ENCODE data around the gene SND1. TPM values are rescaled to one million over a fixed set of nuclear protein-coding genes. Genes with fewer than 3 reads are reported as not detected.

Gene SND1
- total and polyA plus RNA-seq, 4 donors: 50.3 to 150 (median 105) TPM

DNA sequence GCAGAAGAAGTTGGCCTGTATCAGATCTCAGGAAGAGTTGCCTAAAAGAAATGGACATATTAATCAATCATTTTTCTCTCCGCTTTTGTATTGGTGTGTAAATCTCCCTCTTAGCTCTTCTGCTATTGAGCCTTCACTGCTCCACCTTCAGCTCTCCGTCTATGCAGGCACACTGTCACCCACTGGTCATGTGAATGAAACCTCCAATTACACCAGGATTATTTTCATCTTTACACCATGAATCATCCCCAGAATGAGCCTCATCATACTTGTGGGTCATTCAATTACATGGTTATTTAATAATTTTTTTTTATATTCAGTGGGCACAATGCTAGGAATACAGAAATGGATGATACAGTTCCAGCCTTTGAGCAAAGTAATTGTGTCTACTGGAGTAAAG lies 286.6 kb downstream of the SND1 start:
- Histone ChIP-seq H3K27ac (ENCODE audit: low read depth in 1 of 2, low read length in 2 of 2) (no peak overlapping the region), H3K36me3 (ENCODE audit: control insufficient read depth in 1 of 2, insufficient read depth in 2 of 2, low read length in 1 of 2) (peaks cover 0 to 3% of the 10 kb centered on the region in 2 donors), H3K27me3 (ENCODE audit: control insufficient read depth in 1 of 2, insufficient read depth in 2 of 2, low read length in 1 of 2) (no peaks in the 10 kb centered on the region), H3K9me3 (ENCODE audit: control insufficient read depth, low read length) (no peaks in the 10 kb centered on the region), H3K4me1 (ENCODE audit: control insufficient read depth in 1 of 2, insufficient read depth in 2 of 2, low read length in 2 of 2) (no peaks in the 10 kb centered on the region), H3K4me3 (ENCODE audit: low read length in 2 of 2) (no peak overlapping the region)
- ATAC-seq (ENCODE audit: low FRiP score) (no peak), DNase-seq (no peak)
- intact Hi-C loops (cut with DNase I): no loop called here
- WGBS, 2 donors: 60% methylated on average over 2 of the region's 2 CpGs

DNA sequence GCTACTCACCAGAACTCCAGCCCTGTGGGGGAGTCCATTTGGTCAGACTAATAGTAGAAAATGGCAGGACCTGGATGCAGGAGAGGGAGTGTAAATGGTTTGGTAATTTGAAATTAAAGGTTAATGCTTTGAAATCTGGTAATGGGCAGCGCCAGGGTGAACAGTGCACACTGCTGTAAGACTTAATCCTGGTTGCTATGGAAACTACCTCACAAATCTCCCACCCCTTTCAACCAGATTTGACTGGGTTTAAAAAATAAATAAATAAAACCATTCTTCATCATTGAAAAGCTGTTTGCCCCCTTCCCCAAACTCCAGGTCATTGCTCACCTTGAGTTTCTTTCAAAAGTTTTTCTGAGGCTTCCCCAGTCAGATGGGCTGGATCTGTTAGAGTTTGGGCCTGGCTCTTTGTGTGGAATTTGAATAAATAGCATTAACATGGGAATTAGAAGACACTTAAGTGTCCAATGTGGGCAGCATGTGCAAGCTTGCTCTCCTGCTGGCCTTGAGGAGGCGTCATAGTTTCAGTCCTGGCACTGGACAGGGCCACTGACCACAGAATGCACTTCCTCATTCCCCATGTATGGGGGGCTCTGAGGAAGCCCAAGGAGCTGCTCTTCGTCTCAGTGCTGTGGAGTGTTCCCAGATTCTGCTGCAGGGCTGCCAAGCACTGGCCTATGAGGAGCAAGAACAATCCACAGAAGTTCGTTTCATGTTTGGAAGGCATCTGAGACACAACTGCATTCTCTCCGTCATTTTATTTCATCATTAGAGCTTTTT lies 288.6 kb downstream of the SND1 start:
- ATAC-seq (ENCODE audit: low FRiP score) (no peak), DNase-seq (no peak)
- H3K27ac ChIP-seq (ENCODE audit: low read depth in 1 of 2, low read length in 2 of 2): no peak overlapping the region
- H3K4me1 ChIP-seq (ENCODE audit: control insufficient read depth in 1 of 2, insufficient read depth in 2 of 2, low read length in 2 of 2): no peaks in the 10 kb centered on the region
- H3K27me3 ChIP-seq (ENCODE audit: control insufficient read depth in 1 of 2, insufficient read depth in 2 of 2, low read length in 1 of 2): no peaks in the 10 kb centered on the region
- intact Hi-C loops (cut with DNase I): no loop called here
- H3K4me3 ChIP-seq (ENCODE audit: low read length in 2 of 2): no peak overlapping the region
- peaks cover 0 to 3% of the 10 kb centered on the region in 2 donors for H3K36me3 ChIP-seq (ENCODE audit: control insufficient read depth in 1 of 2, insufficient read depth in 2 of 2, low read length in 1 of 2)
- 85 to 91% methylated on average over 5 of the region's 5 CpGs for WGBS, 2 donors
- H3K9me3 ChIP-seq (ENCODE audit: control insufficient read depth, low read length): no peaks in the 10 kb centered on the region

DNA sequence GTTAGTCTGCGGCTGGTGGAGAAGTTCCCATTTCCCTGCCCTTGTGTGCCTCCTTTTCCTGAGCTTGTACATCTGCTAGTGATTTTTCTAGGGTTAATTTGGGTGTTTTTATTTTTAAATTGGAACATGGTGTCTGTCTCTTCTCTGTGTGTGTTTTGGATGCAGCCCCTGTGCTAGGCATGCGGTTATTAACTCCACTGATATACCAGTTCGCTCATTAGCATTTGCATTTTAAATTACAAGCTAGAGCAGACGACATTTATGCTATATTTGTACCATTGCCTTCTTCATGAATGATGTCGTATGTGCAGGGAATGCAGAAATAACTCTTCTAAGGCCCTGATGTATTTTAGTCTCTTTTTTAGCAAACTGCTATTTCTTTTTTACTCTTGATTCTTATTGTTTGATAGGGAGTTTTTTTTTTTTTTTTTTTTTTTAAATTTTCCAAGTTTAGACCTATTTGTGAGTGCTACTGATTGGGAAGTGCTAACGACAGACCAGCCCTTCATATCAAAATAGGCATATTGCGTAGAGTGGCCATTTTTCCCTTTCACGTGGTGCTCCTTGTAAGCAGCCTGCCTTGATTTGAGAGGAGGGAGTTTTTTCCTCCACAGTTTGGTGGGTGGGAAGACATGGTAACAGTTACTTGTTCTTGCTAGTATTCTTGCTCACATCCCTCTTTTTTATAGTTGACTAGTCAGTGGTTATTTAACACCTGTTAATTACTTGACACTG lies 289.6 kb downstream of the SND1 start:
- no peak for ATAC-seq (ENCODE audit: low FRiP score)
- H3K27ac ChIP-seq (ENCODE audit: low read depth in 1 of 2, low read length in 2 of 2): no peak overlapping the region
- no peaks in the 10 kb centered on the region for H3K4me1 ChIP-seq (ENCODE audit: control insufficient read depth in 1 of 2, insufficient read depth in 2 of 2, low read length in 2 of 2)
- H3K36me3 ChIP-seq (ENCODE audit: control insufficient read depth in 1 of 2, insufficient read depth in 2 of 2, low read length in 1 of 2): peaks cover 0 to 3% of the 10 kb centered on the region in 2 donors
- H3K27me3 ChIP-seq (ENCODE audit: control insufficient read depth in 1 of 2, insufficient read depth in 2 of 2, low read length in 1 of 2): no peaks in the 10 kb centered on the region
- WGBS, 2 donors: 84 to 87% methylated on average over 8 of the region's 8 CpGs
- intact Hi-C loops (cut with DNase I): no loop called here
- DNase-seq: no peak
- H3K9me3 ChIP-seq (ENCODE audit: control insufficient read depth, low read length): no peaks in the 10 kb centered on the region
- no peak overlapping the region for H3K4me3 ChIP-seq (ENCODE audit: low read length in 2 of 2)

DNA sequence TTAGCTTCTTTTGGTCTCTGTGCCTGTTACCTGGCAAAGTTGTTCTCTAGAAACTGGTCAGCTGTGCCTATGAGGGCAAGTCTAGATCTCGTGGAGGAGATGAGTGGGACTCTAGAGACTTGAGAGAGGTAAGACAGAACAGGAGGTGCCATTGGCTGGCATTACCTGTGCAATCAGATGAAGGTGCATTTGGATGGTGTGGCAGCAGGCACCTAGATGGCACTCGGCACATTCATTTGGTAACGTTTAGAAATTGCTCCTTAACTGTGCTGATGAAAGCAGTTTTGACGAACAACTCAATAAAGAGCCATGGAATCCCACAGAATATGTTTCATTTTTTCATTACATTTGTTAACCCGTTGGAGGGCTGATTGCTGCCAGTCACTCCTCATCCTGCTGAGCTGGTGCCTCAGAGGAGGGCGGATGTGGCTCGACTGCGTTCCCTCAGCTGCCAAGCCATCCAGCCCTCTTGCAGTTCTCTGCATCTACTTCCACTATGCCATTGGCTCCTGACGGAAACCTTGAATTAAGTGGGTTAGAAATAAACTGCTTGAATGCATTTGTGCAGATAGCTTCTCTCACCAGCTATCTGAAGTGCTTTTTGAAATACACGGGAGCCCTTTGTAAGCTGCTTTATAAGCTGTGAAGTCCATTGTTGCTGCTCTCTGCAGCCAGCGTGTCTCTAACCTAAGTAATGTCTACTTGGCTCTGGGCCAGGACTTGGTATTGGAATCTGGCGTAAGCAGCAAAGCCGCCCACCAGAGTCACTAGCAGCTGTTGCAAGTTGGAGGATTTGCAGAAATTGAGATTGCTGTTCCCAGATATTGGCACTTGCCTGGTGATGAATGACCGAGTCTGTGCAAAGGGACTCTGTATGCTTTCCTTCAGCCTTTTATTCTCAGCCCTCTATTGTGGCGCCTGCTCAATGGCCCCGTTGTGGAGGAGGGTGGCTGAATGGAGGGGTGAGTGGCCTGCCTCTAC lies 291.8 kb downstream of the SND1 start:
- Histone ChIP-seq H3K27ac (ENCODE audit: low read depth in 1 of 2, low read length in 2 of 2) (no peak overlapping the region), H3K9me3 (ENCODE audit: control insufficient read depth, low read length) (no peaks in the 10 kb centered on the region), H3K4me3 (ENCODE audit: low read length in 2 of 2) (no peak overlapping the region)

DNA sequence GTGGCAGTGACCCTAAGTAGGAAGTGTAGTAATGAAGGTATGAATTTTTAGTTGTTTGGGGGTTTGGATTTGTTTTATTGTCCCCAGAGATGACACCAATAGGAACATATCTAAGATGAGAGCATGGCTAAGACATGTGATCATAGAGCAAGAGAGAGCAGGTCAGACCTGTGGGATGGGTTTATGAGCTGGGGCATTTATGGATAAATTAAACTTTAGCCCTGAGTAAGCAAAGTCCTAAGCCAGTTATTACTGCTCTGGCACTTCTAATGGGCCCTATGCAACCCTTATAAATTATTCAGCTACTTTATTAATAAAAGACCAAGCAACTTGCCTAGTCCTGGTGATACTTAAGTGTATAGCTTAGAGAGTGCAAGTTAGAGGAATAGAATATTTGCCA lies 294.1 kb downstream of the SND1 start:
- ATAC-seq (ENCODE audit: low FRiP score) (no peak), DNase-seq (no peak)
- Histone ChIP-seq H3K4me1 (ENCODE audit: control insufficient read depth in 1 of 2, insufficient read depth in 2 of 2, low read length in 2 of 2) (no peaks in the 10 kb centered on the region), H3K36me3 (ENCODE audit: control insufficient read depth in 1 of 2, insufficient read depth in 2 of 2, low read length in 1 of 2) (peaks cover 3% of the 10 kb centered on the region in 2 donors), H3K27me3 (ENCODE audit: control insufficient read depth in 1 of 2, insufficient read depth in 2 of 2, low read length in 1 of 2) (no peaks in the 10 kb centered on the region), H3K27ac (ENCODE audit: low read depth in 1 of 2, low read length in 2 of 2) (no peak overlapping the region), H3K4me3 (ENCODE audit: low read length in 2 of 2) (no peak overlapping the region), H3K9me3 (ENCODE audit: control insufficient read depth, low read length) (no peaks in the 10 kb centered on the region)
- intact Hi-C loops (cut with DNase I): no loop called here

More for the DNA sequence above, 291.8 kb downstream of the SND1 start:
- peaks cover 3% of the 10 kb centered on the region in 2 donors for H3K36me3 ChIP-seq (ENCODE audit: control insufficient read depth in 1 of 2, insufficient read depth in 2 of 2, low read length in 1 of 2)
- DNase-seq: no peak
- intact Hi-C loops (cut with DNase I): no loop called here
- 79 to 81% methylated on average over 16 of the region's 16 CpGs for WGBS, 2 donors
- H3K4me1 ChIP-seq (ENCODE audit: control insufficient read depth in 1 of 2, insufficient read depth in 2 of 2, low read length in 2 of 2): no peaks in the 10 kb centered on the region
- H3K27me3 ChIP-seq (ENCODE audit: control insufficient read depth in 1 of 2, insufficient read depth in 2 of 2, low read length in 1 of 2): no peaks in the 10 kb centered on the region
- ATAC-seq (ENCODE audit: low FRiP score): no peak

DNA sequence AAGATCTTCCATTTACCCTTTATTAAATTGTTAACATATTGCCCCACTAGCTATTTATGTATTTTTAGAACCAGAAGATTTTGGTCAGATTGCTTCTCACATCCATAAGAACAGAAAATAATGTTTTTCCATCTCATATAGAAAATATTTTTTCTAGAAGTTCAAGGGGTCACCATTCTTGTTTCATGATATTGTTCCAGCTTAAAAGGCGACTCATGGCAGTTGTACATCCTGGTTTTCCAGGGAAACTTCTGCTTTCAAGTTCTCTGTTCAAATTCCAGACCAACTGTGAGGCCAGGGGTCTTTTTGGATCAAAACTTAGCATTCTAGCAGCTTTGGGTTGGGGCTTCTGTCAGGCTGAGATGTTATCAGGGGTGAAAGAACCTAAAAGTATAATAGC lies 294.9 kb downstream of the SND1 start:
- intact Hi-C loops (cut with DNase I): no loop called here
- no peak for ATAC-seq (ENCODE audit: low FRiP score)
- 97 to 100% methylated on average over 1 of the region's 1 CpG for WGBS, 2 donors
- H3K27ac ChIP-seq (ENCODE audit: low read depth in 1 of 2, low read length in 2 of 2): no peak overlapping the region
- no peaks in the 10 kb centered on the region for H3K4me1 ChIP-seq (ENCODE audit: control insufficient read depth in 1 of 2, insufficient read depth in 2 of 2, low read length in 2 of 2)
- DNase-seq: no peak
- H3K27me3 ChIP-seq (ENCODE audit: control insufficient read depth in 1 of 2, insufficient read depth in 2 of 2, low read length in 1 of 2): no peaks in the 10 kb centered on the region
- H3K36me3 ChIP-seq (ENCODE audit: control insufficient read depth in 1 of 2, insufficient read depth in 2 of 2, low read length in 1 of 2): peaks cover 3% of the 10 kb centered on the region in 2 donors
- no peaks in the 10 kb centered on the region for H3K9me3 ChIP-seq (ENCODE audit: control insufficient read depth, low read length)
- H3K4me3 ChIP-seq (ENCODE audit: low read length in 2 of 2): no peak overlapping the region

DNA sequence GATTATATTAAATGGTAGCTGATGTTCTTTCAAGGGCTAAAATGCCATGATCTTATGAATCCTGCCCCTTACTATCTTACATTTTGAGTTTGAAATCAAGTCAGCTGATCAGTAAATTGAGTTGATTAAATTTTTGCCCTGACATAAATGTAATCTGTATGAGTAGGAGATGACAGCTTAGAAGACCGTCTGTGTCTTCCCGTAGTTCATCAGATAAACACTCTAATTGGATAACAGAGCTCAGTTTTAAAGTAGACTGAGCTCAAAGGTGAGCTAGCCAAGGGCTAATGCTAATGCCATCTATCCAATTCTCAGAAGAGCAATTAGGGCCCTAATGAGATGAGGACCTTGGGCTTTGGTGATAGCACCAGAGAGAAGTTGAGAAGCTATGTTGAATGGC lies 296.3 kb downstream of the SND1 start:
- no peaks in the 10 kb centered on the region for H3K9me3 ChIP-seq (ENCODE audit: control insufficient read depth, low read length)
- intact Hi-C loops (cut with DNase I): no loop called here
- H3K27ac ChIP-seq (ENCODE audit: low read depth in 1 of 2, low read length in 2 of 2): no peak overlapping the region
- H3K4me3 ChIP-seq (ENCODE audit: low read length in 2 of 2): no peak overlapping the region
- H3K4me1 ChIP-seq (ENCODE audit: control insufficient read depth in 1 of 2, insufficient read depth in 2 of 2, low read length in 2 of 2): no peaks in the 10 kb centered on the region
- ATAC-seq (ENCODE audit: low FRiP score) (no peak), DNase-seq (no peak)
- no peaks in the 10 kb centered on the region for H3K27me3 ChIP-seq (ENCODE audit: control insufficient read depth in 1 of 2, insufficient read depth in 2 of 2, low read length in 1 of 2)
- 98 to 99% methylated on average over 2 of the region's 2 CpGs for WGBS, 2 donors
- peaks cover 2 to 3% of the 10 kb centered on the region in 2 donors for H3K36me3 ChIP-seq (ENCODE audit: control insufficient read depth in 1 of 2, insufficient read depth in 2 of 2, low read length in 1 of 2)

DNA sequence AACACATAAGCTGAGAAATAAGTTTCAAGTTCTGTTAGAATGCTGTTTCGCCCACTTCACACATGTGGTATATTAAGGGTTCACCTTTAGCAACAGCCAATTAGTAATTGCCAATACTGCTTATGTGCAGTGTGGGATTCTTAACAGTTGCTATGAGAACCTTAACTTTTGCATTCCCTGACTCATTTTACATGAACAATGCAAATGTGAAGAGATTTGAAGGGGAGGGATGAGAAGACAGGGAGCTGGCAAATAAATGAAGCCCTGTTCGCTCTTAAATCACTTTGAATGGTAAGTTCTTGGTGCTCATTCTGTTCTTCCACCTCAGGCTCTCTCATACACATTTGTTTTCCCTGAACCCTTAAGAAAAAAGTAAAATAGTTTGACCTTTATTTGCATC lies 296.9 kb downstream of the SND1 start:
- Histone ChIP-seq H3K4me1 (ENCODE audit: control insufficient read depth in 1 of 2, insufficient read depth in 2 of 2, low read length in 2 of 2) (no peaks in the 10 kb centered on the region), H3K27ac (ENCODE audit: low read depth in 1 of 2, low read length in 2 of 2) (no peak overlapping the region), H3K27me3 (ENCODE audit: control insufficient read depth in 1 of 2, insufficient read depth in 2 of 2, low read length in 1 of 2) (no peaks in the 10 kb centered on the region), H3K36me3 (ENCODE audit: control insufficient read depth in 1 of 2, insufficient read depth in 2 of 2, low read length in 1 of 2) (peaks cover 2 to 6% of the 10 kb centered on the region in 2 donors), H3K9me3 (ENCODE audit: control insufficient read depth, low read length) (no peaks in the 10 kb centered on the region), H3K4me3 (ENCODE audit: low read length in 2 of 2) (no peak overlapping the region)
- ATAC-seq (ENCODE audit: low FRiP score) (no peak), DNase-seq (no peak)
- intact Hi-C loops (cut with DNase I): no loop called here
- 98 to 99% methylated on average over 2 of the region's 2 CpGs for WGBS, 2 donors
